Endometrial microvascular endothelial cells (primary cell): ENCODE data around the gene CD34. TPM values are rescaled to one million over a fixed set of nuclear protein-coding genes. Genes with fewer than 3 reads are reported as not detected.

ENCODE experiments used
- in situ Hi-C: cut with HindIII; loops from 2 replicates; pipeline ENCODE4 v1.10.0; 2017; ENCODE audit warnings: low sequenced_read_pairs, low pct_unique_long_range_greater_than_20kb; ENCODE audit errors: inconsistent ontology term
- total RNA-seq: library from RNA; depleted of rRNA; stranded (reverse); fragments of >200 nt; gene quantifications from one replicate; pipeline ENCODE4 v1.2.3, GENCODE V29; 2015; ENCODE audit errors: inconsistent ontology term

Gene CD34
- total RNA-seq, 1 donor from 2014 or later: 22.7 TPM

- in situ Hi-C loops: no loop called here
Measured at GRCh38 chr1:207904391-207904790, 6.5 kb downstream of the CD34 start.

DNA sequence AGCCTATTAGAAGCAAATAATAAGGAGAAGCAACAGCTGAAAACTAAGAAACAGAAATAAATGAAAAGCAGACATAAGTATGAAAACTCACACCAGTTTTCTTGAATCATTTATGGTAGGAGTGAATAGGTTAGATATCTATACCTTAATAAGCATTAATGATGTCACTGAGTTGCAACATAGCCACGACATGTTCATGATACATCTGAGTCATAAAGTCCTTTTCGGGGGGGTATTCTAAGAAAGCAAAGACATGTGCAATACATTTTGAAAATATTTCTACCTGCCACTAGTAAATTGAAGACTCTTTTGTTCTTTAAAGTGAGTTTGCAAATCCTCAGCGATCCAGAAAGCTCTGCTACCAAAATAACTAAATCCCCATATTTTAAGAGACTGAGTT lies 7.2 kb downstream of the CD34 start:
- in situ Hi-C loops: no loop called here

DNA sequence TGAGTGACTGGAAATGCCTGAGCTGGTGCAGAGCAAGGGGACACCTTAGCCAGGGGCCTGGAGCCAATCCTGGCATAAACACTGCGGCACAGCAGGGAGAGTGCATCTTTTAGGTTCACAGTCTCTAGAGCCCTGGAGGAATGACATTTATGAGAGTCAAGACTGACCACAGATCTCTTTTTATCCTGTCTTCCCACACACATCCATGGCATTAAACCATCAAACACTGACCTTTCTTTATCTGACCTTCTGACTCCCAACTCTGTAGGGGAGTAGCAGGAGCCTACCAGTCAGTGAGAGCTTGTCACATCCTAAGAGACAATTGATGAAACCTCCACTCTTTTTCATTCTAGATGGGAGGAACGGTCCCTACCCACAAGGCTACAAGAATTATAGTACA lies 7.9 kb downstream of the CD34 start:
- in situ Hi-C loops: no loop called here

DNA sequence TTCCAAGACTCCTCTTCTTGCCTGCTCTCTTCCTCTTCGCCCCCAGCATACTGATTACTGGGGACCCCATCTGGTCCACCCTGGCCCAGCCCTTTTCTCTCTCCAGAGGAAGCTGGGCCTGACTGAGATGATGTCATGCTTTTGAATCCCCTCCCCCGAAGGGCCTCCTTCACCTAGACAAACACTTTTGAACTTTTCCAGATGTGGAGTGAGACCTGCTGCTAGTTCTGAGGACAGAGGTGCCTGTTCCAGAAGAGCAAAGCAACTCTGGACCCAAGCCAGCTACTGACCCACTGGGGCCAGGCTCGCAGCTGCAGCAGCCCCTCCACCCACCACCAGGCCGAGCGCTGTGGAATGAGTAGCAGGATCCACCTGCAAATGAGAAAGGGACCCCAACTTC lies 8.4 kb downstream of the CD34 start:
- in situ Hi-C loops: no loop called here

DNA sequence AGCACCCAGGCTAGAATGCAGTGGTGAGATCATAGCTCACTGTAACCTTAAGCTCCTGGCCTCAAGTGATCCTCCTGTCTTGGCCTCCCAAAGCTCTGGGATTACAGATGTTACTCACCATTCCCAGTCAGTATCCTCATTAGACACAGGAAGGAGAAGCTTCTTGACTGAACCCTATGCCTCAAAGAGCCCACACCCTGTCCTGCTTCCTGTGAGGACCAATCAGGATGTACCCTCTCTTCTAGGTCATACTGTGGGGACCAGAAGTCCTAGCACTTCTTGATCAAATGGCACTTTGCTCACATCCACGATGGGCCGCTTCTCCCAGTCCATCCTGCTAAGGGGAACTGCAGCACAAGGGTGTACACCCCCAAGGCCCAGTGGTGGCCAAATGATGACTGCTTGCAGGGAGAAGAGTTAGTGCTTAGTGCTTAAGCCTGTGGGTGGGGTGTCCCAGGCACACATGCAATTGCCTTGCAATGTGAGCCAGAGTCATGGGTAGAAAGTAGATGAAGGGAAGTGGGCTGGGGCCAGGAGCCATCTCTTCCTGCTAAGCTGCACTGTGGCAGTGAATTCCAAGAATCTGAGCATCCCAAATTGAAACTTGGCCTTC lies 9.8 kb downstream of the CD34 start:
- in situ Hi-C loops: no loop called here

- in situ Hi-C loops: no loop called here
Measured at GRCh38 chr1:207898836-207899235, 12.1 kb downstream of the CD34 start.

DNA sequence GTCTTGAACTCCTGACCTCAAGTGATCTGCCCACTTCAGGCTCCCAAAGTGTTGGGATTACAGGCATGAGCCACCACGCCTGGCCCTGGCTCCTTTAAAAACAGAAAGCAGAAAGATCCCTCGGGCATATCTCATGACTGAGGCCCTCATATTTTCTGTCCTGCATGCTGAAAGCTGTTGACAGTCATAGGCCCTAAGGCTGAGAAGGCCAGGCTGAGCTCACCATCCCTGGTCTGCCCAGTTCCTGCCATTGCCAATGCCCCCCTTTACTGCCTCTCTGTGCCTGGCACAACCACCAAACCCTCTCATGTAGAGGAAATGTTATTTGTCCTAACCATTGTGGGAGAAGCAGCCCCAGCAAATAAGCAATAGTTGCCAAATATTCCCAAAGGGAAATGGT lies 12.7 kb downstream of the CD34 start:
- in situ Hi-C loops: no loop called here

DNA sequence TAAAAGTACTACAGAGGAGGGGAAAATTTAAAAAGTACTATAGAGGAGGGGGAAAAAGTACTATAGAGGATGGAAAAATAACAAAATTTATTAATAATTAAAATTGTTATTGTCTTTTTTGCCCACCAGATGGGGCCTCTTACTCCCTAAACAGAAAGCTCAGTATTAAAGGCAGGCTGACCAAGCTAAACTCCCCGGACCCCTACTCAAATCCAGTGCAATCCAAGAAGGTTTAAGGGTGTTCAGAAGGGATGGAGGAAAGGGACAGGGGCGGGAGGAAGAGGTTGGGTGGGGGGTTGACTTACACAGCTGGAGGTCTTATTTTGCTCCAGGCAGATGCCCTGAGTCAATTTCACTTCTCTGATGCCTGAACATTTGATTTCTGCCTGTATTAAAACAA lies 13.7 kb downstream of the CD34 start:
- in situ Hi-C loops: no loop called here

- in situ Hi-C loops: no loop called here
Measured at GRCh38 chr1:207896547-207896946, 14.4 kb downstream of the CD34 start.

DNA sequence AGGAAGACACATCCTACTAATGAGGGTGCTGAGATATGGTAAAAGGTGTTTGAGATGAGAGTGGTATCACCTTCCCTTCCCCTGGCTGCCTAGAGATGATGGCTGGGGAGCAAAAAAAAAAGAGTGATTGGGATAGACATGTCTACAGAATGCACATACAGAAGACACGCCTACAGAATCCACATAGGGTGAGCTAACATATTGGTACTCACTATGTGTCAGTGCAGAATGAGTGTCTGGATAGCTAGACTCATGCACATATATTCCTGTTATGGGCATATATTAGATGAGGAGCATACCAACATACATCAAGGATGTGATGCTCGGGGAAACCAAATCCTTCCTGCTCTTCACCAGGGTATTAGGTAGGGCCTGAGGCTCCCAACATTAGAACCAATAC lies 16.2 kb downstream of the CD34 start:
- in situ Hi-C loops: loop anchor here (5.0 kb wide), 1 partner anchor 63 kb away; no protein-coding TSS in a partner anchor

- in situ Hi-C loops: loop anchor here (5.0 kb wide), 1 partner anchor 63 kb away; no protein-coding TSS in a partner anchor
Measured at GRCh38 chr1:207893737-207894582, 17.0 kb downstream of the CD34 start.

GRCh38 chr1:207892764-207893163 lies 18.2 kb downstream of the CD34 start:
- in situ Hi-C loops: loop anchor here (5.0 kb wide), 1 partner anchor 65 kb away; no protein-coding TSS in a partner anchor

GRCh38 chr1:207891148-207891547 lies 19.8 kb downstream of the CD34 start:
- in situ Hi-C loops: loop anchor here (5.0 kb wide), 1 partner anchor 66 kb away; no protein-coding TSS in a partner anchor

DNA sequence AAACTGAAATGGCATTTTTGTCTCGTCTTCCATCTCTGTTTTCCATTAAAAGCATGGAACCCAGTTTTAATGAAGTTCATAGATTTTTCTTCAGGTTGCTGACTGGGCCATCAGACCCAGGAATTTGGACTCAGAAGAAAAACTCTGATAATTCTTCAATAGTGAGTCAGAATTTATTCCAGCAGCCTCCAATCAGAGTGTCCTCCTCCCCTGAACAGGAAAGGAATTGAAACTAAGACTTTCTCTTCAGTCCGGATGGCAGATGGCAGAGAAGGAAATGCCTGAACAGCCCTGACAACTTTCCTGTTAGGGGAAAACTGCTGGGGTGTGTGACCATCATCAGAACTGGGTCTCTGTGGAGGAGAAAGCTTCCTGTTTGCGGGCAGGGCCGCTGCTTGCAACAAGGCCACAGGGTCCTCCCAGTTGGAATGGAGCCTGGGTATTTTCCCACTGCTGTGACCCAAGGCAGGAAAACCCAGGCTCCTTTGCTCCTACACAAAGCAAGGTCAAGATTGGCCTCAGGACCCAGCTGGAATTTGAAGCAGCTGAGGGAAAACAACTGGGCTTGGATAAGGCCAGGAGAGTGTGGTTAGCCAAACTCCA lies 20.7 kb downstream of the CD34 start:
- in situ Hi-C loops: loop anchor here (5.0 kb wide), 1 partner anchor 67 kb away; no protein-coding TSS in a partner anchor

DNA sequence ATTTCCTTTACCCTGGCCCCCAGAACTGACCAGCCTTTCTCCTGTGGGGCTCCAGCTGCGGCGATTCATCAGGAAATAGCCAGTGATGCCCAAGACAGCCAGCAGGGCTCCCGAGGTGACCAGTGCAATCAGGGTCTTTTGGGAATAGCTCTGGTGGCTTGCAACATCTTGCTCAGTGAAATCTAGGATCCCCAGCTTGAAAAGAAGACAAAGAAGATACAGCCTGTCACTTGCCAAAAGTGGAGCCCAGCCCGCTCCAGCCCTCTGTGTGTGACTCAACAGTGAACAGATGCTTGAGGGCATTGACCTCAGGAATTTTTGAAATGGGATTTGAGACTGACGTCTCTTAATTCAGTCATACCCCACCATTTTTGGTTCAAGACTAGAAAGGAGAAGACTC lies 22.3 kb downstream of the CD34 start:
- in situ Hi-C loops: no loop called here

DNA sequence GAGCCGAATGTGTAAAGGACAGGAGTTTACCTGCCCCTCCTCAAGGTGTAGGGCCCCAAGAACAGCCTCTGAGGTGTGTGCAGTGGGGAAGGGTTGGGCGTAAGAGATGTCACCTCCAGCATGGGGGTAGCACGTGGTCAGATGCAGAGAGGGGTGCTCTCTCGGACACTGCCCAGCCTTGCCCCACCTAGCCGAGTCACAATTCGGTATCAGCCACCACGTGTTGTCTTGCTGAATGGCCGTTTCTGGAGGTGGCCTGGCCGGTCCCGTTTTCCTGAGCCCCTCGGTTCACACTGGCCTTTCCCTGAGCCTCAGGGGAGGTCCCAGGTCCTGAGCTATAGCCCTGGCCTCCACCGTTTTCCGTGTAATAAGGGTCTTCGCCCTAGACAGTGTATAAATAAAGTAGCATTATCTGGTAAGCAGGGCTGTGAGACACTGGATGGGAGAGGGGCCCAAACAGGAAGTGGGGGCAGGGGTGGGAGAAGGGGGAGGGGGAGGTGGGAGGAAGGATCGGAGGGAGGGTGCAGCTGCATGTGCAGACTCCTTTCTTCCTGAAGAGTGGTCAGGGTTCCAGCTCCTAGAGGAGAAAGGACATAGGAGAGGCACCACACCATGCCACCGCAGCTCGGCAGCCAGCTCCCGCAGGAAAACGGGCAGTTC lies 23.3 kb downstream of the CD34 start:
- in situ Hi-C loops: no loop called here

DNA sequence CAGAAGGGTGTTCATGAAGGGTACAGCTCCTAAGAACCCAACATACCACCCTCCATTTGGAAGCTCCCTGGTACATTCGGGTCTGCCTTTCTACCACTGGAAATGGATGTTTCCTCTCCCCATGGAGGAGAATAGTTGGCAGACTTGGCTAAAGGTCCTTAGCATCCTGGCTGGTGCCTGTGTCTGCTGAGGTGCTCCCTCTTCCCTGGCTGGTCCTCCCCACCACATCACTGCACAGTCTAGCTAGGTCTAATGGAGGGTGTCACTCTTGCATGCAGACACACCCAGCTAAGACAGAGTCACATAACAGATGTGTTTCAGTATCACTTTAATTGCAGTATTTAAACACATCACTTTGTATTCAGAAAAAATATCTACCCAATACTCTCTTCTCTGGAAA lies 24.7 kb downstream of the CD34 start:
- in situ Hi-C loops: no loop called here

- in situ Hi-C loops: no loop called here
Measured at GRCh38 chr1:207885129-207886032, 25.5 kb downstream of the CD34 start.
